Measurements from ENCODE around the gene BACH2.

The BACH2 gene

DNA sequence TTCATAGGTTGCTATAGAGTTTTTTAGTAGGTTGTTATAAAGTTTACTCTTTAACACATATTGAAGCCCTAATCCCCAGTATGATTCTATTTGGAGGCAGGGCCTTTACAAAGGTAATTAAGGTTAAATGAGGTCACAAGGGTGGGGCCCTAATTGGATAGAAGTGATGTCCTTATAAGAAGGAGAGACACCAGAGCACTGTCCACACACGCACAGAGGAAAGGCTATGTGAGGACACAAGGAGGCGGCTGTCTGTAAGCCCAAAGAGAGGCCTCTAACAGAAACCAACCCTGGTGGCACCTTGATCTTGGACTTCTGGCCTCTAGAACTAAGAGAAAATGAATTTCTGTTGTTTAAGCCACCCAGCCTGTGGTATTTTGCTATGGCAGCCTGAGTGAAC is 303.8 kb downstream of the BACH2 start:
- H3K4me3 ChIP-seq (ENCODE audit: low read depth, low read length), result no peak overlapping the region
- no peak for DNase-seq (ENCODE audit: low read depth)
- TF ChIP-seq CTCF (IDR thresholded peaks at IDR 0.05; ENCODE audit: insufficient read depth, low read depth, low read length, missing control alignments), result no peak

- no peak for DNase-seq (ENCODE audit: low read depth)
- TF ChIP-seq CTCF (IDR thresholded peaks at IDR 0.05; ENCODE audit: insufficient read depth, low read depth, low read length, missing control alignments), result no peak
- H3K4me3 ChIP-seq (ENCODE audit: low read depth, low read length), result no peak overlapping the region
These were observed 306.9 kb downstream of the BACH2 start for GRCh38 chr6:89989742-89990141.

GRCh38 chr6:89987830-89988229 is 308.8 kb downstream of the BACH2 start:
- no peak for TF ChIP-seq CTCF (IDR thresholded peaks at IDR 0.05; ENCODE audit: insufficient read depth, low read depth, low read length, missing control alignments)
- no peak overlapping the region for H3K4me3 ChIP-seq (ENCODE audit: low read depth, low read length)
- no peak for DNase-seq (ENCODE audit: low read depth)

- TF ChIP-seq CTCF (IDR thresholded peaks at IDR 0.05; ENCODE audit: insufficient read depth, low read depth, low read length, missing control alignments), result no peak
- no peak overlapping the region for H3K4me3 ChIP-seq (ENCODE audit: low read depth, low read length)
- DNase-seq (ENCODE audit: low read depth), result no peak
These were observed 309.5 kb downstream of the BACH2 start for GRCh38 chr6:89987140-89987539.

DNA sequence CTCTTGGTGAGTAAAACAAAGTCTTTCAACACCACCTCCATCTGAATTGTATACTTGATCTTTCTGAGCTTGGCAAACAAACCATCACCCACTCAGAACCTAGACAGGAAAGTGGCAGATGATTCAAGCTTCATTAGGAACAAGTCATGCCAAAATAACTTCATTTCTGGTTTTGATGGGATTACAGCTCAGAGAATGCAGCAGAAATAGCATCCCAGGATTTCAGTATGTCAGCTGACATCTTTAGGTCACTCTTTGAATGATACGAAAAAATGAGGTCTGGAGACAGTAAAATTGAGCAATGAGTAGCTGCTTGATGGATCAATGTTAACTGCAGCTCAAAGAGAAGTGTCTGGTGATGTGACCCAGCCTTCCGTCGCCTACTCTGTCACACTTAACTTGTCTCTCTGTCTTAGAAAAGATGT is 310.0 kb downstream of the BACH2 start:
- TF ChIP-seq CTCF (IDR thresholded peaks at IDR 0.05; ENCODE audit: insufficient read depth, low read depth, low read length, missing control alignments), result no peak
- no peak for DNase-seq (ENCODE audit: low read depth)
- H3K4me3 ChIP-seq (ENCODE audit: low read depth, low read length), result no peak overlapping the region

- H3K4me3 ChIP-seq (ENCODE audit: low read depth, low read length), result no peak overlapping the region
- no peak for DNase-seq (ENCODE audit: low read depth)
- TF ChIP-seq CTCF (IDR thresholded peaks at IDR 0.05; ENCODE audit: insufficient read depth, low read depth, low read length, missing control alignments), result no peak
These were observed 310.7 kb downstream of the BACH2 start for GRCh38 chr6:89985751-89986493.
